GM12878 (cell line): Measurements from ENCODE around the gene RBL2.

Source experiments
- CREM ChIP-seq: IDR thresholded peaks from 2 replicates; pipeline ENCODE4 v1.6.1; 2014; ENCODE audit warnings: antibody characterized with exemption, low read depth
- EP300 ChIP-seq, 2 experiments: fragments of 150-350 bp in 1 of 2; IDR thresholded peaks; 2 replicates each; pipeline ENCODE4 v1.6.1; 2011 to 2012; ENCODE audit warnings: low read depth in 2 of 2, low read length in 2 of 2, borderline replicate concordance in 1 of 2, improper control_type of control experiment in 1 of 2, inconsistent platforms in 1 of 2; ENCODE audit not compliant: control insufficient read depth in 1 of 2
- EZH2 ChIP-seq: IDR thresholded peaks from 2 replicates; pipeline ENCODE4 v1.6.1; 2012; ENCODE audit warnings: low read depth, mild to moderate bottlenecking, control low read depth, inconsistent platforms, low read length, borderline replicate concordance; ENCODE audit not compliant: control insufficient read depth
- GABPA ChIP-seq: IDR thresholded peaks from 2 replicates; pipeline ENCODE4 v1.6.1; 2014; ENCODE audit warnings: antibody characterized with exemption, low read depth, mild to moderate bottlenecking, inconsistent platforms
- NFYB ChIP-seq: IDR thresholded peaks from 2 replicates; pipeline ENCODE4 v1.6.1; 2011; ENCODE audit warnings: low read depth, mild to moderate bottlenecking, low read length, improper control_type of control experiment, moderate library complexity; ENCODE audit not compliant: insufficient read depth
- POLR2A ChIP-seq: IDR thresholded peaks from 2 replicates; pipeline ENCODE4 v1.6.1; 2011; ENCODE audit warnings: low read depth, mild to moderate bottlenecking, low read length
- SMARCA5 ChIP-seq: fragments of 450-650 bp; IDR thresholded peaks from 2 replicates; pipeline ENCODE4 v1.6.1; 2017; ENCODE audit warnings: mild to moderate bottlenecking
- SP1 ChIP-seq: IDR thresholded peaks from one replicate; pipeline ENCODE4 v1.6.1; 2011; ENCODE audit warnings: low read depth, low read length
- STAT1 ChIP-seq: fragments of 450-650 bp; conservative IDR thresholded peaks from 2 replicates; pipeline ENCODE4 v1.6.1; 2014; ENCODE audit warnings: antibody characterized with exemption, mild to moderate bottlenecking
- TF ChIP-seq, protein P1 (sequence below): fragments of 450-650 bp; IDR thresholded peaks from 2 replicates; pipeline ENCODE4 v1.6.1; 2017; ENCODE audit warnings: mild to moderate bottlenecking, low read depth, inconsistent platforms; ENCODE audit not compliant: poor library complexity, severe bottlenecking
- TF ChIP-seq, protein P2 (sequence below): fragments of 450-650 bp; IDR thresholded peaks from 2 replicates; pipeline ENCODE4 v1.6.1; 2018; ENCODE audit warnings: borderline replicate concordance, mild to moderate bottlenecking; ENCODE audit not compliant: partially characterized antibody
- TF ChIP-seq, protein P3 (sequence below), 3 experiments: IDR thresholded peaks in 2 of 3; conservative IDR thresholded peaks in 1 of 3; 2 replicates each; pipeline ENCODE4 v1.5.1; 2011; ENCODE audit warnings: low read depth in 3 of 3, low read length in 3 of 3, mild to moderate bottlenecking in 3 of 3, control low read depth in 2 of 3, moderate library complexity in 2 of 3, inconsistent platforms in 1 of 3, mixed read lengths in 1 of 3; ENCODE audit not compliant: control insufficient read depth in 2 of 3, insufficient read depth in 1 of 3; ENCODE audit errors: extremely low read depth in 1 of 3
- TF ChIP-seq, protein P4 (sequence below): IDR thresholded peaks from 2 replicates; pipeline ENCODE4 v1.6.1; 2011; ENCODE audit warnings: low read depth, low read length, improper control_type of control experiment, borderline replicate concordance

DNA sequence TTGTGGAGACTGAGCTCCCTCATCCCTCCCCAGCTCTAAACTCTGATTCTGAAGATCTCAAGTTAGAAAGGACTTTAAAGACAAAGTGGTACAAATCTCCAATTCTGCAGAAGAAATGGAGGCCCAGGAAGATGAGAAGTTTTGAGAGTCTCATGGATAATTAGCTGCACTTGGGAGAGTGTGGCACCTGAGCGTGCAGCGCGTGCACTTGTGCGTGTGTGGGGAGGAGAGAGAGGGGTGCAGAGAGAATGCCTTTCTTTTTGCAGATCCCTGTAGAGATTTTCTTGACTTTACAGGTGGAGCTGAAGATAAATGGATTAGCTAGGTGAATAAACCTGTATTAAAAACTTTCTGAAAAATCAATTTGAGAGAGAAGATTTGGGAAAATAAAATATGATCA, 83.6 kb downstream of the RBL2 start:
- TF ChIP-seq SP1 (no peak), NFYB (no peak), EP300 (IDR thresholded peaks at IDR 0.05; ENCODE audit: borderline replicate concordance in 1 of 2, control insufficient read depth in 1 of 2, low read depth in 2 of 2, low read length in 2 of 2) (no peak), GABPA (no peak), POLR2A (no peak), STAT1 (no peak), SMARCA5 (no peak), CREM (no peak), EZH2 (no peak)
- TF ChIP-seq, protein P1, sequence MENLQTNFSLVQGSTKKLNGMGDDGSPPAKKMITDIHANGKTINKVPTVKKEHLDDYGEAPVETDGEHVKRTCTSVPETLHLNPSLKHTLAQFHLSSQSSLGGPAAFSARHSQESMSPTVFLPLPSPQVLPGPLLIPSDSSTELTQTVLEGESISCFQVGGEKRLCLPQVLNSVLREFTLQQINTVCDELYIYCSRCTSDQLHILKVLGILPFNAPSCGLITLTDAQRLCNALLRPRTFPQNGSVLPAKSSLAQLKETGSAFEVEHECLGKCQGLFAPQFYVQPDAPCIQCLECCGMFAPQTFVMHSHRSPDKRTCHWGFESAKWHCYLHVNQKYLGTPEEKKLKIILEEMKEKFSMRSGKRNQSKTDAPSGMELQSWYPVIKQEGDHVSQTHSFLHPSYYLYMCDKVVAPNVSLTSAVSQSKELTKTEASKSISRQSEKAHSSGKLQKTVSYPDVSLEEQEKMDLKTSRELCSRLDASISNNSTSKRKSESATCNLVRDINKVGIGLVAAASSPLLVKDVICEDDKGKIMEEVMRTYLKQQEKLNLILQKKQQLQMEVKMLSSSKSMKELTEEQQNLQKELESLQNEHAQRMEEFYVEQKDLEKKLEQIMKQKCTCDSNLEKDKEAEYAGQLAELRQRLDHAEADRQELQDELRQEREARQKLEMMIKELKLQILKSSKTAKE = no peak
- TF ChIP-seq, protein P2, sequence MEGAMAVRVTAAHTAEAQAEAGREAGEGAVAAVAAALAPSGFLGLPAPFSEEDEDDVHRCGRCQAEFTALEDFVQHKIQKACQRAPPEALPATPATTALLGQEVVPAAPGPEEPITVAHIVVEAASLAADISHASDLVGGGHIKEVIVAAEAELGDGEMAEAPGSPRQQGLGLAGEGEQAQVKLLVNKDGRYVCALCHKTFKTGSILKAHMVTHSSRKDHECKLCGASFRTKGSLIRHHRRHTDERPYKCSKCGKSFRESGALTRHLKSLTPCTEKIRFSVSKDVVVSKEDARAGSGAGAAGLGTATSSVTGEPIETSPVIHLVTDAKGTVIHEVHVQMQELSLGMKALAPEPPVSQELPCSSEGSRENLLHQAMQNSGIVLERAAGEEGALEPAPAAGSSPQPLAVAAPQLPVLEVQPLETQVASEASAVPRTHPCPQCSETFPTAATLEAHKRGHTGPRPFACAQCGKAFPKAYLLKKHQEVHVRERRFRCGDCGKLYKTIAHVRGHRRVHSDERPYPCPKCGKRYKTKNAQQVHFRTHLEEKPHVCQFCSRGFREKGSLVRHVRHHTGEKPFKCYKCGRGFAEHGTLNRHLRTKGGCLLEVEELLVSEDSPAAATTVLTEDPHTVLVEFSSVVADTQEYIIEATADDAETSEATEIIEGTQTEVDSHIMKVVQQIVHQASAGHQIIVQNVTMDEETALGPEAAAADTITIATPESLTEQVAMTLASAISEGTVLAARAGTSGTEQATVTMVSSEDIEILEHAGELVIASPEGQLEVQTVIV = no peak
- TF ChIP-seq, protein P3, sequence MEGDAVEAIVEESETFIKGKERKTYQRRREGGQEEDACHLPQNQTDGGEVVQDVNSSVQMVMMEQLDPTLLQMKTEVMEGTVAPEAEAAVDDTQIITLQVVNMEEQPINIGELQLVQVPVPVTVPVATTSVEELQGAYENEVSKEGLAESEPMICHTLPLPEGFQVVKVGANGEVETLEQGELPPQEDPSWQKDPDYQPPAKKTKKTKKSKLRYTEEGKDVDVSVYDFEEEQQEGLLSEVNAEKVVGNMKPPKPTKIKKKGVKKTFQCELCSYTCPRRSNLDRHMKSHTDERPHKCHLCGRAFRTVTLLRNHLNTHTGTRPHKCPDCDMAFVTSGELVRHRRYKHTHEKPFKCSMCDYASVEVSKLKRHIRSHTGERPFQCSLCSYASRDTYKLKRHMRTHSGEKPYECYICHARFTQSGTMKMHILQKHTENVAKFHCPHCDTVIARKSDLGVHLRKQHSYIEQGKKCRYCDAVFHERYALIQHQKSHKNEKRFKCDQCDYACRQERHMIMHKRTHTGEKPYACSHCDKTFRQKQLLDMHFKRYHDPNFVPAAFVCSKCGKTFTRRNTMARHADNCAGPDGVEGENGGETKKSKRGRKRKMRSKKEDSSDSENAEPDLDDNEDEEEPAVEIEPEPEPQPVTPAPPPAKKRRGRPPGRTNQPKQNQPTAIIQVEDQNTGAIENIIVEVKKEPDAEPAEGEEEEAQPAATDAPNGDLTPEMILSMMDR (IDR thresholded peaks at IDR 0.05 in 2 of 3, conservative IDR thresholded peaks at IDR 0.05 in 1 of 3; ENCODE audit: control insufficient read depth in 2 of 3, extremely low read depth in 1 of 3, insufficient read depth in 1 of 3, low read depth in 3 of 3, low read length in 3 of 3) = no peak
- TF ChIP-seq, protein P4, sequence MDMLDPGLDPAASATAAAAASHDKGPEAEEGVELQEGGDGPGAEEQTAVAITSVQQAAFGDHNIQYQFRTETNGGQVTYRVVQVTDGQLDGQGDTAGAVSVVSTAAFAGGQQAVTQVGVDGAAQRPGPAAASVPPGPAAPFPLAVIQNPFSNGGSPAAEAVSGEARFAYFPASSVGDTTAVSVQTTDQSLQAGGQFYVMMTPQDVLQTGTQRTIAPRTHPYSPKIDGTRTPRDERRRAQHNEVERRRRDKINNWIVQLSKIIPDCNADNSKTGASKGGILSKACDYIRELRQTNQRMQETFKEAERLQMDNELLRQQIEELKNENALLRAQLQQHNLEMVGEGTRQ = no peak
